HG02763 (cell line): Measurements from ENCODE around the gene CHRM1.

ENCODE experiments used
- ATAC-seq: cut with Tn5 transposase; IDR thresholded peaks from one replicate; pipeline ENCODE4 v1.9.1; 2021; ENCODE audit warnings: mild to moderate bottlenecking, moderate library complexity; ENCODE audit not compliant: unreplicated experiment

Gene CHRM1

DNA sequence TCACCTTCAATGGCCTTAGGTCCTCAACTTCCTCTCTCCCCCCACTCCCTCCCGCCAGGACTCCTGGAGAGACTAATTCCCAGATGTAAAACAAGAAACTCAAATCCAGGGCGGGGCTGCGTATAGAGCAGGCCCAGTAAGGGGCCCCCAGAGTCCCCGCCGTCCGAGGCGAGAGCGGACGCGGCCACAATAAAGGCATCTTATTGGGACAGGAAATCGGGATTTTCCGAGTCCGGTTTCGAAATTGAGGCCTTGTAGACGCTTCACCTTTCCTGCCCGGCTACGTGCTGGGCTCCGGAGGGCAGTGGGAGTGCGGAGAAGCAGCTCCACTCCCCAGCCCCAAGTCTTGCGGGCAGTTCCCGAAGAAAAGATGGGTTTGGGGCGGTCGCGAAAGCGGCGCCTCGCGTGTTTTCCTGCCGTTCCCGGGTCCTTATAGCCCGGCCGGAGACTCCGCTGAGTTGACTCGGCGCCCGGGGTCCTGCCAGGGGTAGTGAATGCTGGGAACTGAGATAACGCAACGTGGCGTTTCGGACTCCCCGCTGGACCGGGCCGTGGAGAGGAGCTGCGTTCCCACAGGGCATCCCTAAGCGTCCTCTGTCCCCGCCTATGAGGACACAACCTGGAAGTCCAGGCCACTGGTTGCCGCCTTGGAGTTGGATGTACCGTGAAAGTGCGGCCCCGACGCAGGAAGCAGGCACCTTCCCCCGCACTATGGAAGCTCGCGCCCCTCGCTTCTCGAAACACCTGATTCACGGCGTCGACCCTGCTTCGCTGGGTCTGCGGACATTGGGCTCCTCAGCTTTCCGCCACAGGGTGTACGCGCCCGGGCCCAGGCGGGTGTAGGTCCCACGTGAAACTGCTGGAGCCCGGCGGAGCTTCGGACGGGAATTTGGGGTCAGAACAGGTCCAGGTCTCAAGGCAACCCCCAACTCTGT, 4.8 kb upstream of the CHRM1 start:
- ATAC-seq, result no peak

GRCh38 chr11:62925308-62925707, 4.1 kb upstream of the CHRM1 start:
- no peak for ATAC-seq

GRCh38 chr11:62923601-62924411, 2.6 kb upstream of the CHRM1 start:
- ATAC-seq, result no peak

- no peak for ATAC-seq
Observed at GRCh38 chr11:62922653-62923431, 1.7 kb upstream of the CHRM1 start.

GRCh38 chr11:62922189-62922589, 1.0 kb upstream of the CHRM1 start:
- ATAC-seq, result no peak

DNA sequence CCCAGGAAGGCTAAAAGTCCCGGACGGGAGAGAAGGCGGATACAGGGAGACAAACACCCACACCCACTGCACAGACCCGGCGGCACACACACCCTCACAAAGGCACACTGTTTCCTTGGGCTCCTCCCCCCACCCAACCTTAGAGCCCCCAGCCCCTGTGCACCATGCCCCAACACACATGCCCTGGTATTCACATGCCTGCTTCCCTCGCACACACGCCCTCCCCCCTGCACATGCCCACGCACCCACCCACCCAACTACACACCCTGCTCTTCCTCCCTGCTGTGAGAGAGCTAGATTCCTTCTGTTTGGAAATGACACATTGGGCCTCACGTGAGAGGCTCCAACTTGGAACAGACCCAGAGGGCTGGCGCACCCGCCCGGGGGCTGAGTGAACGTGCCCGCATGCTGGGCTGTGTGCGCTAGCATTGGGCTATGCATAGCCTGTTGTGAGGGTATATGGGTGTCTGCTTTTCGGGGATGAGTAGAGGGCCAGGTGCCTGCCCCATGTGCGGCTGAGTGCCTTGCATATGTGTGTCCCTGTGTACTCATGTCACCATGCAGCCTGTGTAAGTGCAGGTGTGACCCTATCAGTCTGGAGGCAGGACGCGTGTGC, 518 bp upstream of the CHRM1 start:
- no peak for ATAC-seq

DNA sequence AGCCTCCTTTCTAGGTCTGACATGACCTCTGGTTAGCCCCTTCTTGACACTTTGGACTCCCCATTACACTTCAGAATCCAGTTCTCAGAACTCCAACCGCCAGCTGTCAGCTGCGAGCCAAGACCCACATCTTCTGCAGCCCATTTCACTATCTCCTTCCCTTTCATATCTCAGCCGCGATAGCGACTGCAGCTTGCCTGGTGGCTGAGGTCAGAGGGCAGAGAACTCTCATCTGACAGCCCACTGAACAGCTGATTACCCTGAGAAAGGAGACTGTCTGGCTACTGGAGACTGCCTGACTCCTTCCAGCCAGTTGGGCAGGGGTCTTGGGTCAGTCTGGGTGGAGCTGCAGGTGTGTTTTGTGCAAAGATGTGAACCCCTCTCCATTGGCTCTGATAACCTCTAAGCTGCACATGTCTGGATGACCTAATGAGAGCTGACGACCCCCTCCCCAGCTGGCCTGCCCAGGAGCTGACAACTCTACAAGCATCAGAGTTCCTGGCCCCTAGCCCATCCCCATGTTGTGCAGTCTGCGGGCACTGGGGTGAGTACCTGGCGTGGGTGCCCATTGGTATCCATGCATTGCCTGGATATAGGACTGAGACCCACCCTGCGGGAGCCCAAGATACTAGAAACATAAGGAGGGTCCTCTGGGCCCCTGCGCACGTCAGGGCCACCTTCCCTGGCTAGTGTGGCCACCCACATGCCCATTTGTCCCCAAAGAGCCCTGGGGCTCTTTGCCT, 1.1 kb downstream of the CHRM1 start:
- no peak for ATAC-seq

- ATAC-seq, result no peak
Observed at GRCh38 chr11:62919476-62919875, 1.7 kb downstream of the CHRM1 start.

GRCh38 chr11:62918531-62918930, 2.6 kb downstream of the CHRM1 start:
- ATAC-seq, result no peak

DNA sequence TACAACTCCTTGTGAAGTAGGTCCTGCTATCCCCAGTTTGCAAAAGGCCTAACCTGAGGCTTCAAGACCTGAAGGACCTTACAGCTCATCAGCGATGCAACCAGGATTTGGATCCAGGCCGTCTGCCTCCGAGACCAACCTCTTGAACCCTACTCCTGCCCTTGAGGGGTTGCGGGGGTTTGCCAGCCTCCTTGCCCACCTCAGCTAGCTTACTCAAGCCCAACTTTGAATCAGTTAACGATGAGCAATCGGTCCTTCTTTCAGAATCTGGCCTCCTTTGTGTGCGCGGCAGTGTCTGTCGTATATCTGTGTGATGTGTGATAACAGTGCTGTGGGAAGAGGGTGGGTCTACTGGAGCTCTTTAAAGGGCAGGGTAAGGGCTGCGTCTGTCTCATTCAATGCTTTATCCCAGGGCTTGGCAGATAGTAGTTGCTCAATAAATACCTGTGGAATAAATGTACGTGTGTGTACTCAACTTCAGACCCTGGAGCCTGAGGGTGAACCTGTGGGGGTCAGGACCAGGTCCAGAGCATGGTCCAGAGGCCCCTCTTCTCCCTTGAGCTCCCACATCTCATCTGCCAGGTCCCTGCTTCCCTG, 3.2 kb downstream of the CHRM1 start:
- no peak for ATAC-seq

GRCh38 chr11:62914416-62914815, 6.7 kb downstream of the CHRM1 start:
- no peak for ATAC-seq

- ATAC-seq, result no peak
Observed at GRCh38 chr11:62912268-62912667, 8.9 kb downstream of the CHRM1 start.

GRCh38 chr11:62911137-62912130, 9.7 kb downstream of the CHRM1 start:
- ATAC-seq, result no peak

GRCh38 chr11:62910141-62910882, 10.9 kb downstream of the CHRM1 start:
- no peak for ATAC-seq

- no peak for ATAC-seq
Observed at GRCh38 chr11:62909107-62909894, 11.9 kb downstream of the CHRM1 start.

- ATAC-seq, result no peak
Observed at GRCh38 chr11:62908468-62909072, 12.6 kb downstream of the CHRM1 start.
